C4-2B (cell line): Measurements from ENCODE around the gene TMEM80.

Source experiments
- ZFX ChIP-seq: fragments of 450-650 bp; IDR thresholded peaks from 2 replicates; pipeline ENCODE4 v1.6.1; 2017
- TF ChIP-seq, protein P1 (sequence below): fragments of 450-650 bp; conservative IDR thresholded peaks from 2 replicates; pipeline ENCODE4 v1.5.1; 2017; ENCODE audit warnings: mild to moderate bottlenecking

DNA sequence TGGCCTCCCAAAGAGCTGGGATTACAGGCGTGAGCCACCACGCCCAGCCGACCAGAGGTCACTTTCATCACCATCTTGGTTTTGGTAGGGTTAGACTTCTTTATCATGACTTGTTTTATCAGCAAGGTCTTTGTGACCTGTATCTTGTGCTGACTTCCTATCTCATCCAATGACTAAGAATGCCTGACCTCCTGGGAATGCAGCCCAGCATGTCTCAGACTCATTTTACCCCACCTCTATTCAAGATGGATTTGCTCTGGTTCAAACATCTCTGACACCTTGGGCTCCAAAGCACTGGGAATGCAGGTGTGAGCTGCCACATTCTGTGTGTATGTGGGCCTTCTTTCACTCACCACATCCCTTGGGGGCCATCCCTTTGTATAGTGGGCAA is 46.5 kb downstream of the TMEM80 start:
- TF ChIP-seq, protein P1, sequence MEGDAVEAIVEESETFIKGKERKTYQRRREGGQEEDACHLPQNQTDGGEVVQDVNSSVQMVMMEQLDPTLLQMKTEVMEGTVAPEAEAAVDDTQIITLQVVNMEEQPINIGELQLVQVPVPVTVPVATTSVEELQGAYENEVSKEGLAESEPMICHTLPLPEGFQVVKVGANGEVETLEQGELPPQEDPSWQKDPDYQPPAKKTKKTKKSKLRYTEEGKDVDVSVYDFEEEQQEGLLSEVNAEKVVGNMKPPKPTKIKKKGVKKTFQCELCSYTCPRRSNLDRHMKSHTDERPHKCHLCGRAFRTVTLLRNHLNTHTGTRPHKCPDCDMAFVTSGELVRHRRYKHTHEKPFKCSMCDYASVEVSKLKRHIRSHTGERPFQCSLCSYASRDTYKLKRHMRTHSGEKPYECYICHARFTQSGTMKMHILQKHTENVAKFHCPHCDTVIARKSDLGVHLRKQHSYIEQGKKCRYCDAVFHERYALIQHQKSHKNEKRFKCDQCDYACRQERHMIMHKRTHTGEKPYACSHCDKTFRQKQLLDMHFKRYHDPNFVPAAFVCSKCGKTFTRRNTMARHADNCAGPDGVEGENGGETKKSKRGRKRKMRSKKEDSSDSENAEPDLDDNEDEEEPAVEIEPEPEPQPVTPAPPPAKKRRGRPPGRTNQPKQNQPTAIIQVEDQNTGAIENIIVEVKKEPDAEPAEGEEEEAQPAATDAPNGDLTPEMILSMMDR: no peak
- TF ChIP-seq ZFX: no peak
